HG02852 (cell line): Measurements from ENCODE around the gene KRTAP5-3.
"Not testable (repeated sequence)": the region's sequence is repeated elsewhere in the genome, so short reads cannot be mapped to it uniquely, and the experiment has no call there.

Experiments
- ATAC-seq: cut with Tn5 transposase; IDR thresholded peaks from one replicate; pipeline ENCODE4 v1.9.1; 2021; ENCODE audit warnings: mild to moderate bottlenecking, moderate library complexity; ENCODE audit not compliant: unreplicated experiment

Gene KRTAP5-3, protein sequence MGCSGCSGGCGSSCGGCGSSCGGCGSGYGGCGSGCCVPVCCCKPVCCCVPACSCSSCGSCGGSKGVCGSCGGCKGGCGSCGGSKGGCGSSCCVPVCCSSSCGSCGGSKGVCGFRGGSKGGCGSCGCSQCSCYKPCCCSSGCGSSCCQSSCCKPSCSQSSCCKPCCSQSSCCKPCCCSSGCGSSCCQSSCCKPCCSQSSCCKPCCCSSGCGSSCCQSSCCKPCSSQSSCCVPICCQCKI

DNA sequence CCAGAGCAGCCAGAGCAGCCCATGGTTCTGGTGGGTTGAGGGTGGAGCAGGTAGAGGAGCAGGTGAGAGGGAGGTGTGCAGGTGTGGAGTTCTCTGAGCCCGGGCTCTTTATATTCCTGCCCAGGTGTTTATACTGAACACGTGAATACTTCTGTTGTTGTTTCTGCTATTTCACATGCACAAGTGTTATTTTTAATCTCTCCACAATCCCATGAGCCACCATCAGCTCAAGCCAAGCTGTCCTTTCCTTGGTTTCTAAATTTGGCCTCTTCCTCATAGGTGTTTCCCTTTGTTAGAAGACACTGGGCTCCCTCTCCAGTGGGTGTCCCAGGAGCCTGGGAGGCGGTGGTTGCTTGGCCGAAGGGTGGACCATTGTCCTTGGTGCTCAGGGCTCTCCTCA is at the start of gene KRTAP5-3:
Gene KRTAP5-3, minus strand, starts transcription at position 101 of the 400 bp plus-strand sequence. Its CDS starts 78 bp downstream, at position 23.
- no peak for ATAC-seq

DNA sequence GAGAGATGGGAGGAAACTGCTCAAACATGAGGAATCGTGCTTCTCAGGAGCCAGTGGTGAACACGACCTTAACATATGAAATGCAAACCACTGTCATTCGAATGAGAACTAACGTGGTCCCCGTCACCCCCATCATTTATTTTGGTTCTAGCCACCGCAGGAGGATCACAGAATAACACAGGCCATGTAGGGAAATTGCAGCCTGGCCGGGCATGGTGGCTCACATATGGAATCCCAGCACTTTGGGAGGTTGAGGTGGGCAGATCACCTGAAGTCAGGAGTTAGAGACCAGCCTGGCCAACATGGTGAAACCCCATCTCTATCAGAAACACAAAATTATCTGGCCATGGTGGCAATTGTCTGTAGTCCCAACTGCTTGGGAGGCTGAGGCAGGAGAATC is 48.4 kb upstream of the KRTAP5-3 start:
- ATAC-seq, result no peak

DNA sequence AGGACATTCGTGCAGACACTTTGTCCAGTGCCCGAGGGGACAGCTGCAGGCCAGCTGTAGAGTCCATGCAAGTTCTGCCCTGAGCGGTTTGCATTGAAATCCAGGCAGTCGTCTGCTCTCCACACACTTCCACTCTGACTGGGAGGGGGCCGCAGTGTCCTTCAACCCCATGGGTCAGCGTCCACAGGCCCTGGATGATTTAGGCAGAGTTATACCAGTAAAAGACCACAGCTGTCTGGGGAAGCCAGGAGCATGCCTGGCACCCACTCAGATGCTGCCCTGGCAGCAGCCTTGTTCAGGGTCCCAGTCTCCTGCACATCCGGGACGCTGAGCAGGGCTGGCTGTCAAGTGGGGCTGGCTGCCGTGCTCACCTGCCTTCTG is 47.8 kb upstream of the KRTAP5-3 start:
- ATAC-seq, result no peak

DNA sequence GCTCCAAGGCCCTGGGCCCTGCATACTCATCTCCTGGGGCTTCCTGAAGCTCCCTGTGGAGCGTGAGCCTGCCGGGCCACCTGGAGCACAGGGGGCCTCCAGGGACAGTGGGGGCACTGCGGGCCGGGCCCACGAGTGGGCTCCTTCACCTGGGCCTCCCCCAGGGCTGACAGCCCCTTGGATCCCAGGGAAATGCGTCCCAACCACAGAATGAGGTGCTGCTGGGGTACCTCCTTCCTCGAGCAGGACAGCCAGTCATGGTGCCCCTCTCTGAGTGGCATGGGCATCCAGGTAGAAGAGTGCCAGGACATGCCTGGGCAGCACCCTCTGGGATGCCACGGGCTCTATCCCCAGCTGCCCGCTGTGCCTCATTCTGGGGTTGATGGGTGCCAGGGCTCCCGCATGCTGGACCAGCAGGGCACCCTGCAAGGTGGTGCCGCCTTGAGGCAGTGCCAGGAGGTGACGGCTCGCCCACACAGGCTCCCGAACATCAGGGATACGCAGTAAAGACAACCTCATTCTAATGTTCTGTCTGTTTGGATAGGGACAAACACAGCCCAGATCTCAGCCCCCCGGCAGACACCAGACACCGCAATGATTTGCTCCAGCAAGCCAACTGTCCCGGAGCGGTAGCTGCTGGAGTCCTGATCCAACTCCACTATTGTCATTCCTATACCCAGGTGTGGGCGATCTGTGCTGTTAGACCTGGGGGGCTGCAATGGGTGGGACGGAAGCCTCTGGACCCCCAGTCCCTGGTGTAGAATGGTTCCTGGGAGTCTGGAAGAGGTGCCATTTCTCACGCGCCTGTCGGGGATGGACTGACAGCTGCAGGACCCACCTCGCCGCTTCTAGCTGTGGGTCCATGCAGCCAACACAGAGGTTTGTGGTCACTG is 47.2 kb upstream of the KRTAP5-3 start:
- ATAC-seq, result no peak

DNA sequence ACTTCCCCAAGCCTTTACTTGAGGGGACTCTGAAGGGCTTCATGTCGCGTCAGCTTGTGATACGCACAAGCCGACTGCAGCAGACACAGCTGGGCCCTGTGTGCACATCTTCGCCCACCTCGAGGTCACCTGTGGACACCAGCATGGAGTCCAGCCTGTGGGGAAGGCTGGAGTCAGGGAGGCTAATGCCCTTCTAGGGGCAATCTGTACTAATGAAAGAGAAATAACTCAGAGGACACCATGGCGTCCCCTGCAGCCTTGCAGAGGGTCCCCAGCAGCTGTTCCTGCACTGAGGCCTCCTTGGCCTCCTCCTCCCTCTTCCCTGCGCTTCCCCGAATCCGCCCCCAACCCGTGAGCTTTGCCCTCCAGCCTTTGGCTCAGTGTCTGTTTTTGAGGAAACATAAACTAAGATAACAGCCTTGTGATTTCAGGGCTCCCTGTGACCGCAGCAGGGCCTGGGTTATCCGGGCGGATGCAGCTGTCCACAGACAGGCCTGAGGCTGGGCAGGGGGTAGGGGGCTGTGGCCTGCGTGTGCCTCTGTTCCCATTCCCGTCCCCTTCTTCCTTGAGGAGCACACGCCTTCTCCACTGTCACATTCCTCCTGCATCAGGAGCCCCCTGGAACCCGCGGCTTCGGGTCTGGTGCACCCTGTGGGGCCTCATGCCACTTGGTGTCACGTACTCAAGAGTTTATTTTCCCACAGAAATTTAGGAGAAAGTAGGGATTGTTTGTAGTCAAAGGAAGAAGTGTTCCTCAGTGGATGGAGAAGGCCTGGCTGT is 46.3 kb upstream of the KRTAP5-3 start:
- no peak for ATAC-seq

DNA sequence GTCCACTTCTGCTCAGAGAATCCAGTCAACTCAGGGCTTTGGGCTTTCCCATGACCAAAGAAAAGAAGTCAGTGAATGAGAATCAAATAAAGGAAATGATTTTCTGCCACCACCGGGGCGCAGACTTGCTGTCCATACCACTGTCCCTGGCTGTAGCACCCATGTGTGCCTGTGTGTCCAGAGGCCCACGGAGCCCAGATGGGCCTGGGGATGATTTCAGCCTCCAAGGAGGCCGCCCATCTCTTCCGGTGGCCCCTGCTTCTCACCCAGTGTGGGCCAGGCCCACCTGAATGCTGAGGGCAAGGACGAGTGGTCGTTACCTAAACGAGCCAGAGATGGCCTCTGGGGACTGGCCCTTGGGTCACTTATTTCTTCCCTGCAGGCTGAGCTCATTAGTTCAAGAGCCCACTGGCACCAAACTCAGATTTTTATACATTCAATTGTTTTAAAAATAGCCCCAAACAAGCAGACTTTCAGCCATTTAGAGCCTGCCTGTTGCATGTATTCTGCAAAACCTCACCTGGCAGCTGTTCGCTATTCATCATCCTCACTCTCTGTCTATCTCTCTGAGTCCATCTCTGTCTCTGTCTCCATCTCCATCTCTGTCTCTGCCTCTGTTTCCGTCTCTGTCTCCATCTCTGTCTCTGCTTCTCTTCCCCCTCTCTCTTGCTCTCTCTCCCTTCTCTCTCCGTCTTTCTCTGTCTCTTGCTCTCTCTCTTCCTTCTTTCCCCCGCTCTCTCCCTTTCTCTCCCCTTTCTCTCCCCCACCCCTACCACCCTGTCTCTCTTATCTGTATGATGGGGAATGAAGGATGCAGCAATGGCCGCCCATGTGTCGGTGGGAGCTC is 45.5 kb upstream of the KRTAP5-3 start:
- ATAC-seq, result no peak

DNA sequence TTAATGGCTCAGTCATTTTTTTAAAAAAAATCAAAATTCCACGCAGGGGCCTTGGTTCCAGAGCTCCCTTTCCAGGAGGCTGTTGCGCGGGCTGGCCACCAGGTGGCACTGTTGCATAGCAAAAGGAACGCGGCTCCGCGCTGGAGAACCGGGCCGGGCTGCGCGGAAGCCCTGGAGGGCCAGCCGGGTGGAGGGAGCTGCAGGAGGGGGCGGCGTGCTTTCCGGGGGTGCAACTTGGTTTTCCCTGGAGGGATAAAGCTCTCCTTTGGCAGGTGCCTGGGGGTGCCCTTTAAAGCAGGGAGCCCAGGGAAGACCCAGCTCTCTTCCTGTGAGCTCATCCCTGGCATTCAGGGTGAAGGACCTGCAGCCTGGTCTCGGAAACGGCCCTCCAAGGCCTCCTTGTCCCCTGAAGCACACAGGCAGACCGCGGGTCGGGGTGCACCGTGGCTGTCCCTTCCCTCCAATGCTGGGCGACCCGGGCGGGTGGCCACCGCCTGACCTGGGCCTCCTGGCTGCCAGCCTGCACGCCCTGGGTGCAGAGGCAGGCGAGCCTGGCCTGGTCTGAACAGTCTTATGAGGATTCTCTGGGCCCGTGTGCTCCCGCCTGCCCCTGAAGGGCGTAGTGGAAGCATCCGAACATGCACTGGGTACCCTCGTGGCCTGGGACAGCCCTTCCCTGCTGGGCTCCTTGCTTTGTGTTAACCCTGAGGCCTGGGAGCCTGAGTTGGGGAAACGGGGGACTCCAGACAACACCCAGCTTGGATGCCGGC is 44.7 kb upstream of the KRTAP5-3 start:
- no peak for ATAC-seq

DNA sequence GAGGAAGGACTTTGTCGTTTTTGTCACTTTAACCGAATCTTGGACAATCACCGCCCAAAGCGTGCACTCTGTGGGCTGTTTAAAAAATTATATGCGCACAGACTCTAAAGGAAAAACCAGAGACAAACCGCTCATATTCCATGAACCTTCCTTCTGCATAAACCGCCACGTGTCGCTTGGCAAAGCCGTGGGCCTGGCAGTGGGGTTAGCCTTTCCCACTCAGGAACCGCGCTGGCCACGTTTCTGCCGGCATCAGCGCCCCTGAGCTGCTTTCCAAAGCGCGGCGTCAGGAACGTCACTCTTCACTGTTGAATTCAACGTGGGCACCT is 44.1 kb upstream of the KRTAP5-3 start:
- ATAC-seq, result no peak

DNA sequence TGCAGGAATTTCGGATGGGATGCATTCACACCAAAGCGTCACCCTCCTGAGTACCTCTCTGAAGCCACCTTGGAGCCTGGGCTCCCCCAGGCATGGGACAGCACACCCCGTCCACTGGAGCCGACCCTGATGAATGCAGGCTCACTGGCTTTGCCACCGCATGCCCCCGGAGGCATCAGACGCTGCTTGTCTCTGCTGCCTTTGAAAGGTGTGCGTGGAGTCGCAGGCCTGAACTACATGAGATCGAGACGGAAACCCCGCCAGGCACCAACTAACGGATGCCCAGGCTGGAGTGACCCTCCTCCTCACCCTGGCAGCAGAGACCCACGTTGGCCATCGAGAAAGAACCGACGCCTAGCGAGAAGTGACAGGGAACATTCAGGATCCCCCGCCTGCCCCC is 43.8 kb upstream of the KRTAP5-3 start:
- ATAC-seq, result no peak

DNA sequence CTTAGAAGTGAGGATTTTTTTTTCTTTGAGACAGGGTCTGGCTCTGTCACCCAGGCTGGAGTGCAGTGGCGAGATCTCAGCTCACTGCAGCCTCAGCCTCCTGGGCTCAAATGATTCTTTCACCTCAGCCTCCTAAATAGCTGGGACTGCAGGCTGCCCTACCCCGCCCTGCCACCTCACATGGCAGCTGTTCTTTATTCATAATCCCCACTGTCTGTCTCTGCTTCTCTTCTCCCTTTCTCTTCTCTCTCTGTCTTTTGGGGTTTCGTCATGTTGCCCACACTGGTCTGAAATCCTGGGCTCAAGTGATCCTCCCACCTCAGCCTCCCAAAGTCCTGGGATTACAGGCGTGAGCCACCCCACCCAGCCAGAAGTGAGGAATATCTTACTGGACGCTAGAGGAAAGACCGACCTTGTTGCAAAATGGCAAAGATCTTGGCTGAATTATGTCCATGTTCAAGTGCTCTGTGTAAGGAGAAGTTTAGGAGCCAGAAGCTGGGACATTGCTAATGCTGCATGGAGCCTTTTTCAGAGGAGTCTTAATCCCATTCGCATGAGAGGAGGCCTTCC is 43.2 kb upstream of the KRTAP5-3 start:
- ATAC-seq, result no peak

DNA sequence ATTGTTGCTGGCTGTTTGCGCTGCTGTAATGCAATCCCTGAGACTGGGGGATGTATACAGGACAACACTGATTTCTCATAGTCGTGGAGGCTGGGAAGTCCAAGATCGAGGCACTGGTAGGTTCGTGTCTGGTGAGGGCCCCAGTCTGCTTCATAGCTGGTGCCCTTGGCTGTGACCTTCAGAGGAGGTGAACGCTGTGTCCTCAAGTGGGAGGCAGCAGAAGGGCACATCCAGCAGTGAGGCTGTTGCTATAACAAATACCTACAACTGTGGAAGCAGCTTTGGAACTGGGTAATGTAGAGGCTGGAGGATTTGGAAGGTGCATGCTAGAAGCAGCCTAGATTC is 42.6 kb upstream of the KRTAP5-3 start:
- ATAC-seq, result no peak

DNA sequence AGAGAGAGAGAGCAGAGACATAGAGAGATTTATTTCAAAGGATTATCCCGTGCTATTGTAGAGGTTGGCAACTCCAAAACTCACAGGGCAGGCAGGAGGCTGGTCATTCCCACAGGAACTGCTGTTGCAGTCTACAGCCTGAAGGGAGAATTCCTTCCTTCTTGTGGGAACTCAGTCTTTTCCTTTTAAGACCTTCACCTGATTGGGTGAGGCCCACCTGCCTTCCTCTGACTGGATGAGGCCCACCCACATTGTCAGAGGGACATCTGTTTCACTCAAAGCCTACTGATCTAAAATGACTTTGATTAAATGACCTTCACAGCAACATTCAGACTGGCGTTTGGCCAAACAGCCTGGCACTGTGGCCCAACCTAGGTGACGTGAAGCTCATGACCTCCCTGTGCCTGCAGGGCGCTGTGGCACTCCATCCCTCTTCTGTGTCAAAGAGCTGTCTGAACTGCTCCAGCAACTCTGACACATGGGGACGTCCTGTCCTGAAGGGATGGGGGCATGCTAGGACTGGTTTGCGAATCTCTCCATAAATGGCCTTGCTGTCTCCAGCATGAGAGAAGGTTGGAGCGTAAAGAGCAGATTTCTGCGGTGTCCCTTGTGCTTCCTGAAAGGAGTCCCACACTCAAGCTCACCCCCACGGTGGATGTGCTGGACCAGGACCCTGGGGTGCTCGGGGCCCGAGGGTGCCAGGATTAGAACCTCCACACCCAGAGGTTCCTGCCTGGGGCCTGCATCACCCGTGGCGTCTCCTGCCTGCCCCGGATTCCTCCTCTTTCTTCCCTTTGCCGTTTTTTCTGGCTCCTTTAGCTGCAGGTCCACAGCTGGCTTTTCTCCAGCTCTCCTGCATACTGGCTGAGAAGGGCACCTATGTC is 42.0 kb upstream of the KRTAP5-3 start:
- no peak for ATAC-seq

DNA sequence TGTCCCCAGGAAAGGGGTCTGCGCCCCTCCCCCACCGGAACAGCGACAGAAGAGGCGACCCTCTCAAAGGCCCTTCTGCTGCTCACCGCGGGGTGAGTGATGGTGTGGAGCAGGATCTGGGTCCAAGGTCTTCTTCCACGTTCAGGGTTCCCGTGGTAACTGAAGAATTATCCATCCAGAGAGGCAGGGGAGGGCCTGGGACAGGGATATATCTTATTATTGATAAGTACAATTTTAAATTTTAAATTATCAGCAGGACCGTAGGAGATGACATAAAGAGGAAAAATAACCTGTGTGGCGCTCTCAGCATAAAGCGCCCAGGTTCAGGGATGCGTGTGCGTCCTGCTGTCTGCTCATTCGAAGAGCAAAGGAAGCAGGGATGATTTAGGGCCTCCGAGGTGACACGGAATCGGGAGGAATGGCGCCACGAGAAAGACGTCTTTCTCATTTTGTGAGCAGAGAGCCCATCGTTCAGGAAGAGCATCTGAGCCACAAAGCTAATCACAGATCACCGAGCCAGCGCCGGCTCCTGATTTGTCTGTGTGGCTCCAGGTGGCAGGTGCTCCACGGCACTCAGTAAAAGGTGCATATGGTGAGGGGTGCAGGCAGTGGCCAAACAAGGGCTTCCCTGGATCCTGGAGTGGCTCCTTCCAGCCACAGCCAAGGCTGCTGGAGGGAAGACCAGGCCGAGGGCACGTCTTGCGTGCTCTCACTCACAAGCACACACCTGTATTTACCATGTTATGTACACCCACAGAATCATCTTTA is 40.6 kb upstream of the KRTAP5-3 start:
- ATAC-seq, result no peak

DNA sequence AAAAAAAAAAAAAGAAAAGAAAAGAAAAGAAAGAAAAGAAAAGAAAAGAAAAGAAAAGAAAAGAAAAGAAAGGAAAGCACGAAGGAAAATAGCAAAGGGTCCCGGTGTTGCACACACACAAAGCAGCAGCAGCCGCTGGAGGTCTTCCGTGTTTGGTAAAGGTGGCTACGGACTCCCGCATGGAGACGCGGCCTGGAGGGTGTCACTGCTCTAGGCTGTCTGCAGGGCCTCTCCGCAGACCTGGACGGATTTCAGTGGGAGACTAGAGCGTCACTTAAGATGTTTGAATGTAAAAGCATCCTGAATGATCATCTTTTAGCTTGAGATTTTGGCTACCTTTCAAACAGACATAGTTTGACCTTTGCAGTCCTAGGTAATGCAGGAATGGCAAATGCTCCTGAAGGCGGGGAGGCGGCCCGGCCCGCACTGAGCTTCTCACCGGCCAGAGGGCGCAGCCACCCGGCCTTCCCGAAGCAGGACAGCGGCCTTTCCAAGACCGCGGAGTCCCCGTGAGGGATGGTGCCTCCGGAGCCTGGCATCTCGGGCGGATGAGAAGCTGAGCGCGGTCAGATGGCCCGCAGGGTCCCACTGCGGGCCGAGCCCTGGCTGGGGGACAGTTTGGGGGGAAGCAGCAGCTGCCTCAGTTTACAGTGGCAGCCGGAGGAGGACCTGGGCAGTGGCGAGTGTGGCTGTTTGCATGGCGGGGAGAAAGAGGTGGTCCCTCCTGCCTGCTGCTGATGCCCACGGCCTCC is 39.8 kb upstream of the KRTAP5-3 start:
- no peak for ATAC-seq

DNA sequence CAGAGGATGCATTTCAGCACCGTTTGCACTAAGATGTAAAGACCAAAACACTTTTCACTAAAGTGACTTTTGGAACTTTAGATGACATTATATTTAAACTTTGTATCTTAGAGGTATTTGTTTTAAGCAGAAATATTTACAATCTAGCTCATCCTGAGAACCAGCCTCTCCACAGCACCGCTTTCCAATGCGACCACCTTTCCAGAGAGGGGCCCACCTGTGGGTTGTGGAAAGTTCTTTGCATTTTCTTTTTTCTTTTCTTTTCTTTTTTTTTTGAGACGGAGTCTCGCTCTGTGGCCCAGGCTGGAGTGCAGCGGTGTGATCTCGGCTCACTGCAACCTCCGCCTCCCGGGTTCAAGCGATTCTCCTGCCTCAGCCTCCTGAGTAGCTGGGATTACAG is 38.3 kb upstream of the KRTAP5-3 start:
- ATAC-seq, result not testable (repeated sequence)

DNA sequence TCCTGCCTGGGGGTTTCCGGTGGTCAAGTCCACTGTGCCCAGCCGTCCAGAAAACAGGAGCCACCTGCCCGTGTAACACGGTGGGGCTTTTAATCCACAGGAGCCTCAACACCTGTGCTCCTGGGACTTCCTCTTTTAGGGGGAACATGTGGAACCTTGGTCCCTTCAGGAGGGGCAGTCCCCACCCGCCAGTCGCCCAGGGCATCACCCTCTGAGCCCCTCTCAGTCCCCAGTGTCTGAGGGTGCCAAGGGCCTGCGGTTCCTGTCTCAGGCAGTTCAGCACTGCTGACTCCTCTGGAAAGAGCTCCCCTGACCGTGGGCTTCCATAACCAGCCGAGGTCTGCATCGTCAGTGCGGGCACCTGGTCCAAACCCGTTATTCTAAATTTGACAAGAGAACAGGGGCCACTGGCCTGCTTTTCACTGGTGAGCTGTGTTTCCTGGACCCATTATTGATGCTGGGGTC is 37.1 kb upstream of the KRTAP5-3 start:
- ATAC-seq, result no peak

DNA sequence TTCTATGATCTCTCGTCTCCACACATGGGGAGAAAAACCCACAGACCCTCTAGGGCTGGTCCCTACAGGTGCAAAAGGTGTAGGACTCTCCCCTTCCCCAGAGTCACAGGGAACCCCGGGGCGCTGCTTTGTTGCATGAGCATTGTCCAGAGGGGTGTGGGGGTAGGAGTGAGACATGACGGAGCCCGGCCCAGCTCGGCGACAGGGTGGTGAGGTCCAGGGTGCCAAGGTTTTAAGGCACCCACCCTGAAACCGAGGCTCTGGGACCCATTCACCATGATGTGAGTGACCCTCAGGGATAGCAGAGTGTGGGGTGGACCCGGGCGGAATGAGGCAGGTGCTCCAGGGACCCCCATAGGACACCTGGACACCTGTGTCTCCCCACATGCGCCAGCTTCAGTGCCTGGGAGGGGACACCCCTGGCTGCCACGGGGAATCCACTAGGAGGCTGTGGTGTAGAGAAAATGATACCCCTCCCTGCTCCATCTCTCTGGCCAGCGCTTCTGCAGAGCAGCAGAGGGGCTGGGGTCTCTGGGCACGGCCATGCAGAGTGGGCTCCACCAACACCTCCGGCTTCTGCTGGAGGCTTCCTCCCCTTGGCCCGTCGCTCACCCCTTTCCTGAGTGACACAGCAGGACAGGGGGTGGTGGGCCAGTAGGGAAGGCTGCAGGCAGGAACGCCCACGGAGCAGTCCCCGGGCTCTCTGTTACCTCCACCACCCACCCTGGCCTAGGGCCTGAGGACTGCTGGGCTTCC is 36.5 kb upstream of the KRTAP5-3 start:
- ATAC-seq, result no peak
